Vagina (tissue), 2 donors: ENCODE measurements around the gene TAF6.

Experiments
- POLR2A ChIP-seq, 2 donors: fragments of 450-650 bp; IDR thresholded peaks; one replicate each; pipeline ENCODE4 v1.6.1; 2017; ENCODE audit warnings: antibody characterized with exemption in 2 of 2, mild to moderate bottlenecking in 2 of 2, moderate library complexity in 2 of 2
- TF ChIP-seq, protein P1 (sequence below), 3 experiments: fragments of 450-650 bp in 2 of 3; fragments of 200-600 bp in 1 of 3; sonication (generic) in 1 of 3; IDR thresholded peaks; one replicate each; pipeline ENCODE4 v1.5.1; 2017 to 2019; ENCODE audit warnings: antibody characterized with exemption in 3 of 3, mild to moderate bottlenecking in 2 of 3, moderate library complexity in 2 of 3

DNA sequence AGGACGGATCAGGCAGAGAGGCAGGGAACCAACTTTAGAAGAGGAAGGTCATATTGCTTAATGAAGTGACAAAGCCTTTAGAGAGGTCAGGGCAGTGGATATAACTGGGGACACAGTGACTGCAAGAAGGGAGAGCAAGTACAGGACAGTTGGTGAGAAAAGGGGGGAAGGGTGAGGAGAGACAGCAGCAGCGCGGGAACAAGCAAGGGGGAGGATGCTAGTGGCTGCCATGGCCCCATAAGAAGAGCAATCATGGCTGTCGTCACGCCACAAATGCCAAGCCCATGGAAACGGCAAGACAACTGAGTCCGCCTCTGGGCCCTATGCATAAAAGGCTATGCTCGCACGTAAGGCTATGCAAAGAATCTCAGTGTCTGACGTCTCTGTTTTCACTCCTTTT is 46.7 kb downstream of the TAF6 start:
- TF ChIP-seq, protein P1, sequence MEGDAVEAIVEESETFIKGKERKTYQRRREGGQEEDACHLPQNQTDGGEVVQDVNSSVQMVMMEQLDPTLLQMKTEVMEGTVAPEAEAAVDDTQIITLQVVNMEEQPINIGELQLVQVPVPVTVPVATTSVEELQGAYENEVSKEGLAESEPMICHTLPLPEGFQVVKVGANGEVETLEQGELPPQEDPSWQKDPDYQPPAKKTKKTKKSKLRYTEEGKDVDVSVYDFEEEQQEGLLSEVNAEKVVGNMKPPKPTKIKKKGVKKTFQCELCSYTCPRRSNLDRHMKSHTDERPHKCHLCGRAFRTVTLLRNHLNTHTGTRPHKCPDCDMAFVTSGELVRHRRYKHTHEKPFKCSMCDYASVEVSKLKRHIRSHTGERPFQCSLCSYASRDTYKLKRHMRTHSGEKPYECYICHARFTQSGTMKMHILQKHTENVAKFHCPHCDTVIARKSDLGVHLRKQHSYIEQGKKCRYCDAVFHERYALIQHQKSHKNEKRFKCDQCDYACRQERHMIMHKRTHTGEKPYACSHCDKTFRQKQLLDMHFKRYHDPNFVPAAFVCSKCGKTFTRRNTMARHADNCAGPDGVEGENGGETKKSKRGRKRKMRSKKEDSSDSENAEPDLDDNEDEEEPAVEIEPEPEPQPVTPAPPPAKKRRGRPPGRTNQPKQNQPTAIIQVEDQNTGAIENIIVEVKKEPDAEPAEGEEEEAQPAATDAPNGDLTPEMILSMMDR (IDR thresholded peaks at IDR 0.05) = no peak
- TF ChIP-seq POLR2A (IDR thresholded peaks at IDR 0.05) = no peak
